Activated B cell treated with CpG ODN at 0.5 μM for 24 hours (primary cell): ENCODE measurements around the gene APIP. TPM values are rescaled to one million over a fixed set of nuclear protein-coding genes. Genes with fewer than 3 reads are reported as not detected.

Source experiments
- ATAC-seq: fragments of 200-7000 bp; cut with Tn5 transposase; one replicate; pipeline ENCODE4 v1.10.0; 2021; ENCODE audit warnings: low read depth, mild to moderate bottlenecking, moderate library complexity
- CTCF ChIA-PET: fragments of 350-600 bp; sonication (Branson Sonifier 250); formaldehyde crosslinking; loops from one replicate; lab custom pipeline; 2021; ENCODE audit warnings: antibody characterized with exemption; lab: Charles Lee
- POLR2A ChIA-PET: fragments of 350-600 bp; sonication (Branson Sonifier 250); formaldehyde crosslinking; loops from one replicate; lab custom pipeline; 2021; ENCODE audit warnings: antibody characterized with exemption; lab: Charles Lee
- DNase-seq: peaks from one replicate; pipeline ENCODE4 v3.0.0; 2022
- H3K27ac Mint-ChIP-seq: one replicate; pipeline ENCODE4 v1.8.0; 2020; ENCODE audit warnings: mixed read lengths
- H3K27me3 Mint-ChIP-seq: one replicate; pipeline ENCODE4 v1.8.0; 2021; ENCODE audit warnings: mixed read lengths
- H3K36me3 Mint-ChIP-seq: one replicate; pipeline ENCODE4 v1.8.0; 2021; ENCODE audit warnings: low read depth, mixed read lengths
- H3K4me1 Mint-ChIP-seq: one replicate; pipeline ENCODE4 v1.8.0; 2021; ENCODE audit warnings: mixed read lengths
- H3K4me3 Mint-ChIP-seq: one replicate; pipeline ENCODE4 v1.8.0; 2020; ENCODE audit warnings: mild to moderate bottlenecking, mixed read lengths
- H3K9me3 Mint-ChIP-seq: one replicate; pipeline ENCODE4 v1.8.0; 2020; ENCODE audit warnings: mixed read lengths
- CTCF ChIP-seq: fragments of 200-600 bp; IDR thresholded peaks from one replicate; pipeline ENCODE4 v1.8.0; 2022; ENCODE audit warnings: antibody characterized with exemption, mild to moderate bottlenecking
- intact Hi-C: fragments of 100-400 bp; cut with micrococcal nuclease; formaldehyde crosslinking; loops from one replicate; pipeline ENCODE4 v1.15.1; 2024
- total RNA-seq: library from RNA; stranded (reverse); gene quantifications from 2 replicates; pipeline ENCODE4 v1.2.3, GENCODE V29; 2022

APIP gene
- total RNA-seq, 1 donor from 2014 or later: 18.7 TPM

DNA sequence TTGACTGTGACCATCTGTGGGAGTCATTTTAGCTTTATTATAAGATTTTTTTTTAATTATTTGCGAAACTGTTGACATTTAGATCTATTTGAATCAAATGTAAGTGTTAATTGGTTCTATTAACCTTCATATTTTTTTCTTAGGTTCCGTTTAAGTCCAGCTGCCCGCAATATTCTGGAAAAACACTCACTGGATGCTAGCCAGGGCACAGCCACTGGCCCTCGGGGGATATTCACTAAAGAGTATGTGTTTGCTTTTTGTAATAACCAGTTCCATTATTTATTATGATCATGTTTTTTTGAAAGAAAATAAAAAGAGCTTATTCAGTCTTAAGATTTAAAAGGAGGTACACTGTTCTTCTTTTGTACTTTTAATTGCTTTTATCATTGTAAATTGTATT lies 44.1 kb upstream of the APIP start:
- ChIA-PET POLR2A (no interaction called here), CTCF (interaction anchor here (0.6 kb wide), 1 partner anchor 884 kb away, joined by 3 read pairs; no protein-coding TSS in a partner anchor)
- Mint-ChIP-seq H3K4me1 (no peaks in the 10 kb centered on the region), H3K4me3 (no peak overlapping the region), H3K27ac (no peak overlapping the region), H3K9me3 (no peaks in the 10 kb centered on the region), H3K27me3 (no peaks in the 10 kb centered on the region), H3K36me3 (peaks cover 41% of the 10 kb centered on the region)
- no peak for ATAC-seq
- intact Hi-C loops: no loop called here
- DNase-seq: no peak
- TF ChIP-seq CTCF: no peak

DNA sequence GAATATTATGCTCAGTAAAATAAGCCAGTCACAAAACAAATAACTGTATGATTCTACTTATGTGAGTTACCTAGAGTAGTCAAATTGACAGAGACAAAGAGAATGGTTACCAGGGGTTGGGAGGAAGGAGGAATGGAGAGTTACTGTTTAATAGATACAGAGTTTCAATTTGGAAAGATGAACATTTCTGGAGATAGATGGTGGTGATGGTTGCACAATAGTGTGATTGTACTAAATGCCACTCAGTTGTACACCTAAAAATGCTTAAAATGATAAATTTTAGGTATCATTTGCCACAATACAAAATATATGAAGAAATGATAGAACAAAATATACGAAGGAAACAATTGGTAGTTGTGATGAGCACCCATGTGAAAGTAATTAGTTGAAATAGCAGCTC lies 43.6 kb upstream of the APIP start:
- Mint-ChIP-seq H3K4me1 (no peaks in the 10 kb centered on the region), H3K9me3 (no peaks in the 10 kb centered on the region), H3K27me3 (no peaks in the 10 kb centered on the region), H3K27ac (no peak overlapping the region), H3K4me3 (no peak overlapping the region), H3K36me3 (peaks cover 39% of the 10 kb centered on the region)
- intact Hi-C loops: no loop called here
- CTCF ChIA-PET: no interaction called here
- no peak for TF ChIP-seq CTCF
- DNase-seq (no peak), ATAC-seq (no peak)
- POLR2A ChIA-PET: no interaction called here

DNA sequence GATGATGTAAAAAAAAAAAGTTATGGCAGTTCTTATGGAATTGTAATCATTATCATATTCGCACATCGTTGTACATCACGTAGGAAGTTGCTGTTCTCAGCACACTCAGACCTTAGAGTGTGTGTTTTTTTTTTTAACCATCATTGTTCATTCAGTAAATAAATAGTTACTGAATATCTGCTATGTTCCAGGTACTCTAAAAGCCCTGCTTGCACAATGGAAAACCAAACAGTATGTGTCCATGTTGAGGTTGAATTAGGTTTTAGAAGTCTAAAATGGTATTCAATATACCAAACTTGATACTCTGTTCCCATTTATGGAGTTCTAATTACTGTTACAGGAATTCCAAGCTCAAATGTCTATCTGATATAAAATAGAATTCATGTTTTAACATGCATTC lies 41.4 kb upstream of the APIP start:
- no peak for DNase-seq
- TF ChIP-seq CTCF: no peak
- peaks cover 43% of the 10 kb centered on the region for H3K36me3 Mint-ChIP-seq
- CTCF ChIA-PET: no interaction called here
- intact Hi-C loops: no loop called here
- H3K27ac Mint-ChIP-seq: no peak overlapping the region
- no peak for ATAC-seq
- POLR2A ChIA-PET: no interaction called here
- H3K4me1 Mint-ChIP-seq: no peaks in the 10 kb centered on the region
- H3K9me3 Mint-ChIP-seq: no peaks in the 10 kb centered on the region
- H3K4me3 Mint-ChIP-seq: no peak overlapping the region
- no peaks in the 10 kb centered on the region for H3K27me3 Mint-ChIP-seq

DNA sequence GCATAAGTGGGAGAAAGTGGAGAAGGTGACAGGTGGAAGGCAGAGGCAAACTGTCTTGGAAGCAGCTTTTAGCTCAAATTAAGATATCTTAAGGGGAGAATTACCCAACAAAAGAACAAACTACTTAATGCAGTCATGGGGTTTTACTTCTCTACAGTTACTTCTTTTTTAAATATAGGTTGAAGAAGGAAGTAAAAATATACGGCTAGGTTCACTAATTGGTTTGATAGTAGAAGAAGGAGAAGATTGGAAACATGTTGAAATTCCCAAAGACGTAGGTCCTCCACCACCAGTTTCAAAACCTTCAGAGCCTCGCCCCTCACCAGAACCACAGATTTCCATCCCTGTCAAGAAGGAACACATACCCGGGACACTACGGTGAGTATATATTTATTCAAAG lies 41.0 kb upstream of the APIP start:
- CTCF ChIA-PET: no interaction called here
- no peaks in the 10 kb centered on the region for H3K4me1 Mint-ChIP-seq
- no peak overlapping the region for H3K27ac Mint-ChIP-seq
- peaks cover 39% of the 10 kb centered on the region for H3K36me3 Mint-ChIP-seq
- intact Hi-C loops: no loop called here
- ATAC-seq: no peak
- TF ChIP-seq CTCF: no peak
- POLR2A ChIA-PET: no interaction called here
- H3K27me3 Mint-ChIP-seq: no peaks in the 10 kb centered on the region
- H3K4me3 Mint-ChIP-seq: no peak overlapping the region
- no peak for DNase-seq
- no peaks in the 10 kb centered on the region for H3K9me3 Mint-ChIP-seq

- Mint-ChIP-seq H3K27me3 (no peaks in the 10 kb centered on the region), H3K4me1 (no peaks in the 10 kb centered on the region), H3K36me3 (peaks cover 21% of the 10 kb centered on the region), H3K27ac (no peak overlapping the region), H3K4me3 (no peak overlapping the region), H3K9me3 (no peaks in the 10 kb centered on the region)
- ChIA-PET CTCF (no interaction called here), POLR2A (no interaction called here)
- ATAC-seq (no peak), DNase-seq (no peak)
- intact Hi-C loops: no loop called here
- TF ChIP-seq CTCF: no peak
Observed at GRCh38 chr11:34953955-34954354, 37.8 kb upstream of the APIP start.
